PC-3 (cell line): ENCODE results near the gene PCBD1. TPM values are rescaled to one million over a fixed set of nuclear protein-coding genes. Genes with fewer than 3 reads are reported as not detected.
A peak's percentile ranks its signal among the peaks of the same experiment; 100 is the strongest.

Source experiments
- ATAC-seq: fragments of 200-7000 bp; cut with Tn5 transposase; 2 replicates; pipeline ENCODE4 v1.9.1; 2020; ENCODE audit warnings: mild to moderate bottlenecking, moderate library complexity
- BruUV-seq: library from RNA; stranded (reverse); fragments of 400-500 nt; replicated peaks from 2 replicates; lab custom pipeline; 2021; lab: Mats Ljungman, UMichigan
- CTCF ChIA-PET: fragments of 300-600 bp; sonication (Branson Sonifier 250); formaldehyde crosslinking; loops from one replicate; lab custom pipeline; 2022; ENCODE audit warnings: antibody characterized with exemption; lab: Charles Lee
- POLR2A ChIA-PET: fragments of 300-600 bp; sonication (Branson Sonifier 250); formaldehyde crosslinking; loops from one replicate; lab custom pipeline; 2022; ENCODE audit warnings: antibody characterized with exemption; ENCODE audit not compliant: unreplicated experiment; lab: Charles Lee
- DNase-seq: peaks from one replicate; pipeline ENCODE4 v3.0.0-alpha.2; 2015
- H2AFZ ChIP-seq: fragments of 300-600 bp; sonication (generic); 2 replicates; pipeline ENCODE4 v1.6.0; 2016; ENCODE audit warnings: antibody characterized with exemption, low read length
- H3F3A ChIP-seq: fragments of 300-600 bp; sonication (generic); one replicate; pipeline ENCODE4 v1.6.0; 2017; ENCODE audit warnings: antibody characterized with exemption, low read length, control low read depth, mild to moderate bottlenecking; ENCODE audit not compliant: unreplicated experiment
- H3K27ac ChIP-seq: fragments of 300-600 bp; sonication (generic); 2 replicates; pipeline ENCODE4 v1.5.1; 2016; ENCODE audit warnings: mild to moderate bottlenecking, low read length
- H3K27me3 ChIP-seq: fragments of 300-600 bp; sonication (generic); 2 replicates; pipeline ENCODE4 v1.6.1; 2016; ENCODE audit warnings: low read length, mixed read lengths
- H3K36me3 ChIP-seq: fragments of 300-600 bp; sonication (generic); 2 replicates; pipeline ENCODE4 v1.6.1; 2016; ENCODE audit warnings: low read depth, mixed run types, low read length, mixed read lengths
- H3K4me1 ChIP-seq: fragments of 300-600 bp; sonication (generic); 2 replicates; pipeline ENCODE4 v1.5.1; 2016; ENCODE audit warnings: low read length; ENCODE audit not compliant: insufficient read depth
- H3K4me2 ChIP-seq: fragments of 300-600 bp; sonication (generic); 2 replicates; pipeline ENCODE4 v1.6.0; 2016; ENCODE audit warnings: low read length
- H3K4me3 ChIP-seq: fragments of 300-600 bp; sonication (generic); 2 replicates; pipeline ENCODE4 v1.5.1; 2016; ENCODE audit warnings: mild to moderate bottlenecking, low read length, mixed read lengths
- H3K79me2 ChIP-seq: fragments of 300-600 bp; sonication (generic); 2 replicates; pipeline ENCODE4 v1.6.1; 2017; ENCODE audit warnings: low read length, mixed read lengths
- H3K9ac ChIP-seq: fragments of 300-600 bp; sonication (generic); 2 replicates; pipeline ENCODE4 v1.6.0; 2016; ENCODE audit warnings: mild to moderate bottlenecking, low read length
- H3K9me2 ChIP-seq: fragments of 300-600 bp; sonication (generic); replicated peaks from 2 replicates; pipeline ENCODE4 v1.6.1; 2016; ENCODE audit warnings: mixed run types, low read length, mixed read lengths
- H3K9me3 ChIP-seq: fragments of 300-600 bp; sonication (generic); 2 replicates; pipeline ENCODE4 v1.6.1; 2016; ENCODE audit warnings: low read length, mixed read lengths
- H4K20me1 ChIP-seq: fragments of 300-600 bp; sonication (generic); 2 replicates; pipeline ENCODE4 v1.6.1; 2016; ENCODE audit warnings: low read length, mixed read lengths
- EZH2 ChIP-seq: fragments of 300-600 bp; sonication (generic); IDR thresholded peaks from one replicate; pipeline ENCODE4 v1.6.1; 2017; ENCODE audit warnings: antibody characterized with exemption, mild to moderate bottlenecking, low read length; ENCODE audit not compliant: unreplicated experiment
- EZH2phosphoT487 ChIP-seq: fragments of 300-600 bp; sonication (generic); IDR thresholded peaks from 2 replicates; pipeline ENCODE4 v1.6.1; 2018; ENCODE audit warnings: mild to moderate bottlenecking, antibody characterized with exemption, low read length, borderline replicate concordance
- intact Hi-C: fragments of 100-400 bp; cut with micrococcal nuclease; formaldehyde crosslinking; loops from 2 replicates; pipeline ENCODE4 v1.9.0; 2023
- total RNA-seq: library from RNA; depleted of rRNA; stranded (reverse); fragments of >200 nt; gene quantifications from 2 replicates; pipeline ENCODE4 v1.2.3, GENCODE V29; 2014
- TF ChIP-seq, protein P1 (sequence below): fragments of 300-600 bp; sonication (generic); conservative IDR thresholded peaks from 2 replicates; pipeline ENCODE4 v1.5.1; 2017; ENCODE audit warnings: antibody characterized with exemption, low read depth, mild to moderate bottlenecking, low read length

PCBD1 gene
- total RNA-seq, 1 experiment from 2014 or later = 283 TPM

DNA sequence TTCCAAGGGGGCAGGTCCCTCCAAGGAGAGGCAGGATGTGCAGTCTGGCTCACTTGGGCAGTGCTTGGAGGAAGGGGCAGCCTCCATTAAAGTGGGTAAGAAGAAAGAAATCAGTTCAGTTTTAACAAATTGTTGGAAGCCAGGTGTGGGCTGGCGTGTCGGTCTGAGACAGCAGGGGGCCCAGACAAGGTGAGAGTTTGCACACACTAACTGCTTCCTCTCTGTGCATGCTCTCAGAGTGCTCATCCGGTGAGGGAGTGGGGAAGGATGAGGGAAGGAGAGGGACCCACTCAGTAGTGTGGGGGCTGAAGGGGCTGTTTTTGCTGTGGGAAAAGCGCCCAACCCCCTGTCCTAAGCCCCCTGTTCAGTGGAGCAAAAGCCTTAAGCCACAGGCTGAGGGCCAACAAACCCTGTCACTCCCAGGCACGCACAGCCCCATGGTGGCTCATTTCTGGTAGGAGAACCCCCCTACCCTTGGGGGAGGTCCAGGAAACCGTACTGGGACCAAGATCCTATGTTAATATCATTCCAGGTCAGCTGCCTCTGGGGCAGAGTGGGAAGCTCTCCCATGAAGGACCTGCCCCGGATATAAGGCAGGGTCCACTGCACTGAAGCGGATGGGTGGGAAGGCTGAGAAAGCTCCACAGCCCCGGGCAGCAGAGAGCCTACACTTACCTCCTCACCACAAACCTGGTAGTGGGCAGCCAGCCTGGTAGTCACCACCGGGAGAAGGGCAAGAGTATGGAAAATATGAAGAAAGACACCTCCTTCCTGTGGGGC lies 5.1 kb upstream of the PCBD1 start:
- Histone ChIP-seq H3K36me3 (no peaks in the 10 kb centered on the region), H3F3A (no peaks in the 10 kb centered on the region), H3K4me2 (no peak overlapping the region), H3K4me3 (no peak overlapping the region), H3K4me1 (peaks cover 20% of the 10 kb centered on the region), H3K9ac (no peak overlapping the region), H4K20me1 (no peaks in the 10 kb centered on the region), H2AFZ (no peak overlapping the region), H3K27me3 (no peaks in the 10 kb centered on the region), H3K9me2 (no peaks in the 10 kb centered on the region), H3K9me3 (no peaks in the 10 kb centered on the region), H3K27ac (no peak overlapping the region), H3K79me2 (peaks cover 10% of the 10 kb centered on the region)
- TF ChIP-seq EZH2 (no peak), EZH2phosphoT487 (no peak)
- TF ChIP-seq, protein P1, sequence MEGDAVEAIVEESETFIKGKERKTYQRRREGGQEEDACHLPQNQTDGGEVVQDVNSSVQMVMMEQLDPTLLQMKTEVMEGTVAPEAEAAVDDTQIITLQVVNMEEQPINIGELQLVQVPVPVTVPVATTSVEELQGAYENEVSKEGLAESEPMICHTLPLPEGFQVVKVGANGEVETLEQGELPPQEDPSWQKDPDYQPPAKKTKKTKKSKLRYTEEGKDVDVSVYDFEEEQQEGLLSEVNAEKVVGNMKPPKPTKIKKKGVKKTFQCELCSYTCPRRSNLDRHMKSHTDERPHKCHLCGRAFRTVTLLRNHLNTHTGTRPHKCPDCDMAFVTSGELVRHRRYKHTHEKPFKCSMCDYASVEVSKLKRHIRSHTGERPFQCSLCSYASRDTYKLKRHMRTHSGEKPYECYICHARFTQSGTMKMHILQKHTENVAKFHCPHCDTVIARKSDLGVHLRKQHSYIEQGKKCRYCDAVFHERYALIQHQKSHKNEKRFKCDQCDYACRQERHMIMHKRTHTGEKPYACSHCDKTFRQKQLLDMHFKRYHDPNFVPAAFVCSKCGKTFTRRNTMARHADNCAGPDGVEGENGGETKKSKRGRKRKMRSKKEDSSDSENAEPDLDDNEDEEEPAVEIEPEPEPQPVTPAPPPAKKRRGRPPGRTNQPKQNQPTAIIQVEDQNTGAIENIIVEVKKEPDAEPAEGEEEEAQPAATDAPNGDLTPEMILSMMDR = no peak
- ChIA-PET POLR2A (no interaction called here), CTCF (no interaction called here)
- intact Hi-C loops = no loop called here
- ATAC-seq = no peak
- DNase-seq = no peak
- no TSS peak for BruUV-seq

DNA sequence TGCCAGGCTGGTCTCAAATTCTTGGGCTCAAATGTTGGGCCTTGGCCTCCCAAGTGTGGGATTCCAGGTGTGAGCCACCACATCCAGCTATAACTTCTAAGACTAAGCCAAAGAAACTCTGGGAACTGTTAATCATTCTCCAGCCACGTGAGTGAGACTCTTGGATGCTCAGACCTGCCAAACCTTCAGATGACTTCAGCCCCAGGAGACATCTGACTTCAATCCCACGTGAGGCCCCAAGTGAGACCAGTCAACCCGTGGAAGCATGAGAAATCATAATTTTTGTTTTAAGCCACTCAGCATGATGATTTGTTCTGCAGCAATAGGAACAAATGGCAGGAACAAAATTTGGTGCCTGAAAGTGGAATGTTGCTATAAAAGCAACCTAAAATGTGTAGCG lies 4.3 kb upstream of the PCBD1 start:
- H2AFZ ChIP-seq = no peak overlapping the region
- no peaks in the 10 kb centered on the region for H4K20me1 ChIP-seq
- H3K27me3 ChIP-seq = no peaks in the 10 kb centered on the region
- no peaks in the 10 kb centered on the region for H3K9me2 ChIP-seq
- H3K4me3 ChIP-seq = no peak overlapping the region
- no peak for DNase-seq
- CTCF ChIA-PET = no interaction called here
- no peak overlapping the region for H3K27ac ChIP-seq
- no peak overlapping the region for H3K4me2 ChIP-seq
- POLR2A ChIA-PET = no interaction called here
- H3K4me1 ChIP-seq = peaks cover 20% of the 10 kb centered on the region
- H3K79me2 ChIP-seq = peaks cover 16% of the 10 kb centered on the region
- no peak for ATAC-seq
- TF ChIP-seq EZH2phosphoT487 = no peak
- TF ChIP-seq, protein P1 = no peak
- TF ChIP-seq EZH2 = no peak
- intact Hi-C loops = no loop called here
- no peaks in the 10 kb centered on the region for H3F3A ChIP-seq
- BruUV-seq = no TSS peak
- no peaks in the 10 kb centered on the region for H3K36me3 ChIP-seq
- no peak overlapping the region for H3K9ac ChIP-seq
- H3K9me3 ChIP-seq = no peaks in the 10 kb centered on the region

DNA sequence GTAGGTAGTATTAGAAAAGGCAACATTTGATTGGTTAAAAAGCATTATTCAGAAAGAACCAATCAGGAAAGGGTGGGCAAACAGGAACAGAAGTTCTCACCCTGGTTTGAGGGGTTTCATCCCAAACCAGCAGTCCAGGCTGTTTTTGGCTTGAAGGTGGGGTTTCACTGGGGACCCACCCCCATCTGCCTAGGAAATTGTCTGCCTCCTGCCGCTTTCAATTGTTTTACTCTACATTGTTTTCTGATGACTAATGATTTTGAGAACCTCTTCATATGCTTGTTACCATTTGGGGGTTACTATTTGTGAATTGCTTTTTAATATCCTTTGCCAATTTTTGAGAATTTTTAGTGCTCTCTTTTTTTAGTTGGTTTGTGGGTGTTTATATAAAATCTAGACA lies 3.3 kb upstream of the PCBD1 start:
- Histone ChIP-seq H3K9me3 (no peaks in the 10 kb centered on the region), H3K4me1 (peaks cover 30% of the 10 kb centered on the region), H3F3A (no peaks in the 10 kb centered on the region), H3K4me2 (no peak overlapping the region), H2AFZ (no peak overlapping the region), H3K9ac (no peak overlapping the region), H3K4me3 (no peak overlapping the region), H4K20me1 (peaks cover 2% of the 10 kb centered on the region; the same call in 1 of the 2 replicates), H3K27ac (no peak overlapping the region), H3K27me3 (no peaks in the 10 kb centered on the region), H3K9me2 (no peaks in the 10 kb centered on the region), H3K79me2 (peaks cover 26% of the 10 kb centered on the region), H3K36me3 (no peaks in the 10 kb centered on the region)
- POLR2A ChIA-PET = no interaction called here
- intact Hi-C loops = no loop called here
- TF ChIP-seq EZH2 = no peak
- TF ChIP-seq EZH2phosphoT487 = no peak
- TF ChIP-seq, protein P1 = no peak
- ATAC-seq (no peak), DNase-seq (peak; percentile 23)
- CTCF ChIA-PET = no interaction called here
- no TSS peak for BruUV-seq
